Mesendoderm (in vitro differentiated cells): ENCODE data around the gene MROH7.

Source experiments
- DNase-seq: peaks from one replicate; pipeline ENCODE4 v3.0.0; 2013
- H2AK5ac ChIP-seq: 2 replicates; pipeline ENCODE4 v1.6.1; 2013; ENCODE audit warnings: low read length, inconsistent platforms
- H2BK120ac ChIP-seq: 2 replicates; pipeline ENCODE4 v1.6.1; 2013; ENCODE audit warnings: low read depth, mild to moderate bottlenecking, low read length, moderate library complexity, mixed read lengths
- H2BK15ac ChIP-seq: replicated peaks from 2 replicates; pipeline ENCODE4 v1.6.1; 2013; ENCODE audit warnings: low read depth, mild to moderate bottlenecking, moderate library complexity
- H2BK5ac ChIP-seq: 2 replicates; pipeline ENCODE4 v1.6.1; 2013; ENCODE audit warnings: low read length, inconsistent platforms
- H3K18ac ChIP-seq: 2 replicates; pipeline ENCODE4 v1.6.1; 2013; ENCODE audit warnings: mild to moderate bottlenecking, low read length, mixed read lengths
- H3K23ac ChIP-seq: one replicate; pipeline ENCODE4 v1.6.1; 2013; ENCODE audit warnings: low read length
- H3K27ac ChIP-seq: 2 replicates; pipeline ENCODE4 v1.5.1; 2013; ENCODE audit warnings: low read depth, mild to moderate bottlenecking, inconsistent platforms, low read length, moderate library complexity
- H3K27me3 ChIP-seq: 2 replicates; pipeline ENCODE4 v1.6.1; 2013; ENCODE audit warnings: low read length, control low read depth, mild to moderate bottlenecking, inconsistent platforms; ENCODE audit not compliant: insufficient read depth, poor library complexity
- H3K36me3 ChIP-seq: 2 replicates; pipeline ENCODE4 v1.6.1; 2013; ENCODE audit warnings: low read length, inconsistent platforms; ENCODE audit not compliant: control insufficient read depth, insufficient read depth
- H3K4ac ChIP-seq: one replicate; pipeline ENCODE4 v1.6.1; 2013; ENCODE audit warnings: low read depth, mild to moderate bottlenecking, low read length, moderate library complexity
- H3K4me1 ChIP-seq: 2 replicates; pipeline ENCODE4 v1.6.1; 2013; ENCODE audit warnings: low read depth, low read length, inconsistent platforms; ENCODE audit not compliant: control insufficient read depth
- H3K4me2 ChIP-seq: 2 replicates; pipeline ENCODE4 v1.6.1; 2013; ENCODE audit warnings: low read length
- H3K4me3 ChIP-seq: 2 replicates; pipeline ENCODE4 v1.5.1; 2013; ENCODE audit warnings: mild to moderate bottlenecking, low read length
- H3K56ac ChIP-seq: one replicate; pipeline ENCODE4 v1.6.1; 2013; ENCODE audit warnings: low read length
- H3K79me1 ChIP-seq: 2 replicates; pipeline ENCODE4 v1.6.1; 2013; ENCODE audit warnings: low read length, inconsistent platforms
- H3K79me2 ChIP-seq: 2 replicates; pipeline ENCODE4 v1.6.1; 2013; ENCODE audit warnings: mild to moderate bottlenecking, low read length; ENCODE audit not compliant: control insufficient read depth, insufficient read depth
- H3K9ac ChIP-seq: 2 replicates; pipeline ENCODE4 v1.6.1; 2013; ENCODE audit warnings: low read length, inconsistent platforms
- H4K5ac ChIP-seq: one replicate; pipeline ENCODE4 v1.6.1; 2013; ENCODE audit warnings: low read length
- H4K8ac ChIP-seq: one replicate; pipeline ENCODE4 v1.6.1; 2013; ENCODE audit warnings: low read depth, mild to moderate bottlenecking, control low read depth, low read length, moderate library complexity
- WGBS: extraction: QIAGEN DNeasy Blood & Tissue Kit; methylation state at CpG from one replicate; pipeline ENCODE4 v1.1.7; 2013; ENCODE audit warnings: low lambda C conversion rate, missing lambda C conversion rate; ENCODE audit not compliant: insufficient coverage; ENCODE audit errors: extremely low coverage; 5-methylcytosine and 5-hydroxymethylcytosine counted together

Gene MROH7

DNA sequence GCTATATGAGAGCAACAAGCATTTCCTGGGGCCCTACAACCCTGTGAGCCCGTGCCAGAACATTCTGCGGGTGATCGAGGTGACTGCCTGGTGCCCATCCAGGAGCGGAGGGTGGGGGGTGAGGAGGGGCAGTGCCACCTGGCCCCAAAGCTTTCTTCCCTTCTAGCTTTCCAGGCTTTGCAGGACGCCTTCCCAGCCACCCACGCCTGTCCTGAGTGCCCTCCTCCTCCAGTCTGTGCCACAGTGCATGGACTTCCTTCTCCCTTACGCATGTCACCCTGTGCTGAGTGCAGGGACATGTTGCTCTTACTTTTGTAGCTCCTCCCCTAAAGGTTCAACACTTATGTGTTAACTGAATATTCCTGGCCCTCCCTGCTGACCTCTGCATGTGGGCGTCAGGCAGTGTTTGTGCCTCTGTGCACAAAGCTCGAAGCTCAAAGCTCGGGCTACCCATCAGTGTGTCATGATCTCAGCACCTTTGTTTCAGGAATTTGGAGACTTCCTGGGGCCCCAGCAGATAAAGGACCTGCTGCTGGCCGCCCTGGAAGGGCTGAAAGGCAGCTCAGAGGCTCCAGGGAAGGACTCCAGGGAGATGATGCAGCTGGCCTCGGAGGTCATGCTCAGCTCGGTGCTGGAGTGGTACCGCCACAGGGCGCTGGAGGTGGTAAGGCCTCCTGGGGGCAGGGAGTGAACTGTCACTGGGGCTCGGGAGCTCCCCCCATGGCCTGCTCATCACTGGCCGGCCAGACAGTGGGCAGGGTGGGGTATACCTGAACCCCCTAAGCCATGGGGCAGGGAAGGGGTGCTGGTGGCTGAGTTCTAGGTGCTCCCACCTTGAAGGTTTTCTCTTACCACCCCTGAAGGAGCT lies 37.4 kb downstream of the MROH7 start:
- peak; percentile 36 for DNase-seq
- no peaks in the 10 kb centered on the region for H3K4me1 ChIP-seq
- no peak overlapping the region for H2BK5ac ChIP-seq
- no peak overlapping the region for H3K27ac ChIP-seq
- H4K5ac ChIP-seq, result no peak overlapping the region
- H3K23ac ChIP-seq, result peak overlapping the region; percentile 24
- H4K8ac ChIP-seq, result no peak overlapping the region
- H3K18ac ChIP-seq, result no peak overlapping the region
- no peak overlapping the region for H2BK15ac ChIP-seq
- no peak overlapping the region for H2BK120ac ChIP-seq
- no peak overlapping the region for H3K4me2 ChIP-seq
- H3K36me3 ChIP-seq, result no peaks in the 10 kb centered on the region
- H3K79me1 ChIP-seq, result no peaks in the 10 kb centered on the region
- H3K9ac ChIP-seq, result no peak overlapping the region
- no peak overlapping the region for H2AK5ac ChIP-seq
- H3K56ac ChIP-seq, result peak overlapping the region; percentile 34
- no peak overlapping the region for H3K4ac ChIP-seq
- WGBS, result no CpG with 5 or more reads among the region's 17 CpGs
- no peak overlapping the region for H3K4me3 ChIP-seq
- no peaks in the 10 kb centered on the region for H3K79me2 ChIP-seq
- no peaks in the 10 kb centered on the region for H3K27me3 ChIP-seq

GRCh38 chr1:54679706-54680105 lies 38.1 kb downstream of the MROH7 start:
- Histone ChIP-seq H3K27me3 (no peaks in the 10 kb centered on the region), H2BK15ac (no peak overlapping the region), H3K4me2 (no peak overlapping the region), H2BK5ac (no peak overlapping the region), H3K79me2 (no peaks in the 10 kb centered on the region), H3K4ac (no peak overlapping the region), H3K27ac (no peak overlapping the region), H3K56ac (no peak overlapping the region), H3K23ac (no peak overlapping the region), H3K4me3 (no peak overlapping the region), H3K4me1 (no peaks in the 10 kb centered on the region), H3K9ac (no peak overlapping the region), H4K8ac (no peak overlapping the region), H4K5ac (no peak overlapping the region), H3K18ac (no peak overlapping the region), H2AK5ac (no peak overlapping the region), H2BK120ac (no peak overlapping the region), H3K79me1 (no peaks in the 10 kb centered on the region), H3K36me3 (no peaks in the 10 kb centered on the region)
- DNase-seq, result no peak
- no CpG with 5 or more reads among the region's 7 CpGs for WGBS

- Histone ChIP-seq H3K18ac (no peak overlapping the region), H3K4ac (no peak overlapping the region), H3K56ac (no peak overlapping the region), H2BK5ac (no peak overlapping the region), H3K4me3 (no peak overlapping the region), H4K5ac (no peak overlapping the region), H3K79me2 (no peaks in the 10 kb centered on the region), H3K36me3 (no peaks in the 10 kb centered on the region), H3K23ac (no peak overlapping the region), H2AK5ac (no peak overlapping the region), H3K79me1 (no peaks in the 10 kb centered on the region), H2BK15ac (no peak overlapping the region), H2BK120ac (no peak overlapping the region), H3K4me2 (no peak overlapping the region), H4K8ac (no peak overlapping the region), H3K9ac (no peak overlapping the region), H3K27me3 (no peaks in the 10 kb centered on the region), H3K4me1 (no peaks in the 10 kb centered on the region), H3K27ac (no peak overlapping the region)
- no peak for DNase-seq
- WGBS, result no CpG with 5 or more reads among the region's 8 CpGs
Measured at GRCh38 chr1:54680387-54680786, 38.8 kb downstream of the MROH7 start.

DNA sequence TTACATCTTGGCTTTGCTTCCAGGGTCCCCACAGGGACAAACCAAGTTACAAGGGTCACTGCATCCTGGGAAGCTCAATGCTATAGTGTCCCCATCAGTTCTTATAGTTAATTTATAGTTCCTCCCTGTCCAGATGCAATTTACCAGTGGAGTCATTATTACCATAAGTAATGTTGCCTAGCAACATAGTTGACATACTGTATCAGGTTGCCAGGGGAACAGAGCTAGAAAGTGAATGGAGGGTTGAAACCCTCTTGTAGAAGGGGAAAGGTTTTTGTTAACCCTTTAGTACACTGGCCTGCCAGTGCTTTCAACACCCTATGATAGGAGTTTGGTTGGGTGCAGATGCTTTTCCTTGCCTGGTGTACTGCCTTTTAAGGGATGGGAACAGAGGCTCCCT lies 39.8 kb downstream of the MROH7 start:
- DNase-seq, result peak; percentile 64
- Histone ChIP-seq H3K27ac (no peak overlapping the region), H3K36me3 (no peaks in the 10 kb centered on the region), H4K8ac (no peak overlapping the region), H3K79me2 (no peaks in the 10 kb centered on the region), H3K4me2 (no peak overlapping the region), H3K56ac (no peak overlapping the region), H3K4me3 (no peak overlapping the region), H4K5ac (no peak overlapping the region), H3K79me1 (no peaks in the 10 kb centered on the region), H3K4me1 (no peaks in the 10 kb centered on the region), H3K27me3 (no peaks in the 10 kb centered on the region), H2BK15ac (no peak overlapping the region), H3K4ac (no peak overlapping the region), H3K18ac (no peak overlapping the region), H3K23ac (no peak overlapping the region), H3K9ac (no peak overlapping the region), H2BK5ac (no peak overlapping the region), H2BK120ac (no peak overlapping the region), H2AK5ac (no peak overlapping the region)

DNA sequence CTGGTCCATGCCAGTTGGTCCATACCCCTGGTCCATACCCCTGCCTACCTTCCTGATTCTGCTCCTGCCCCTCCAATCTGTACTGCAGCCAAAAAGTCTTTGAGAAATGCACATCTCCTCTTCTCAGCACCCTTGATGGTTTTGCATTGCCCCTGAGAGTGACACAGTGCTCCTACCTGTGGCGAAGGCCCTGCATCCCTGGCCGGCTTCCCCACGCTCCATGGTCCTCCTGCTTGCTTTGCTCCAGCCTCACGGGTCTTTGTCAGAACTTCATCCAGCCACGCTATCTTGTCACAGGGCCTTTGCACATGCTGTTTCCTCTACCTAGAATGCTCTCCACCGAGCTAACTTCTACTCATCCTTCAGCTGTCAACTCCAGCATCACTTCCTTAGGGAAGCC lies 41.9 kb downstream of the MROH7 start:
- Histone ChIP-seq H3K23ac (no peak overlapping the region), H3K27ac (no peak overlapping the region), H2BK15ac (no peak overlapping the region), H3K4ac (no peak overlapping the region), H2AK5ac (no peak overlapping the region), H3K79me1 (no peaks in the 10 kb centered on the region), H3K18ac (no peak overlapping the region), H3K27me3 (no peaks in the 10 kb centered on the region), H3K56ac (no peak overlapping the region), H4K8ac (no peak overlapping the region), H3K36me3 (no peaks in the 10 kb centered on the region), H3K79me2 (no peaks in the 10 kb centered on the region), H4K5ac (no peak overlapping the region), H3K9ac (no peak overlapping the region), H3K4me2 (no peak overlapping the region), H3K4me1 (no peaks in the 10 kb centered on the region), H2BK5ac (no peak overlapping the region), H3K4me3 (no peak overlapping the region), H2BK120ac (no peak overlapping the region)
- no peak for DNase-seq
- no CpG with 5 or more reads among the region's 6 CpGs for WGBS
